HCT116 (cell line): ENCODE data around the gene GRIN1.

Experiments
- CBX3 ChIP-seq: IDR thresholded peaks from 2 replicates; pipeline ENCODE4 v1.6.1; 2012; ENCODE audit warnings: low read depth
- CEBPB ChIP-seq: IDR thresholded peaks from 2 replicates; pipeline ENCODE4 v1.6.1; 2012; ENCODE audit warnings: low read depth
- CTCF ChIP-seq, 3 experiments: fragments of 200-600 bp in 1 of 3; sonication (generic) in 1 of 3; IDR thresholded peaks in 2 of 3; conservative IDR thresholded peaks in 1 of 3; 2 replicates each; pipeline ENCODE4 v1.5.1; 2012 to 2017; ENCODE audit warnings: low read depth in 2 of 3, low read length in 2 of 3, antibody characterized with exemption in 1 of 3, borderline replicate concordance in 1 of 3, control low read depth in 1 of 3, mild to moderate bottlenecking in 1 of 3, mixed read lengths in 1 of 3, mixed run types in 1 of 3, moderate library complexity in 1 of 3; ENCODE audit not compliant: insufficient read depth in 1 of 3
- EZH2 ChIP-seq: fragments of 200-600 bp; sonication (generic); IDR thresholded peaks from 2 replicates; pipeline ENCODE4 v1.6.1; 2017; ENCODE audit warnings: antibody characterized with exemption, mixed run types
- JUND ChIP-seq: IDR thresholded peaks from 2 replicates; pipeline ENCODE4 v1.6.1; 2012
- MAX ChIP-seq: IDR thresholded peaks from 2 replicates; pipeline ENCODE4 v1.6.1; 2012
- POLR2A ChIP-seq: IDR thresholded peaks from 2 replicates; pipeline ENCODE4 v1.7.0; 2011; ENCODE audit warnings: borderline replicate concordance; ENCODE audit not compliant: insufficient read depth, insufficient read length; ENCODE audit errors: extremely low read depth
- POLR2AphosphoS5 ChIP-seq: IDR thresholded peaks from 2 replicates; pipeline ENCODE4 v1.6.1; 2011; ENCODE audit warnings: mild to moderate bottlenecking, low read depth, low read length, moderate library complexity
- RAD21 ChIP-seq: IDR thresholded peaks from 2 replicates; pipeline ENCODE4 v1.6.1; 2012; ENCODE audit warnings: low read depth, mild to moderate bottlenecking
- REST ChIP-seq: IDR thresholded peaks from 2 replicates; pipeline ENCODE4 v1.6.1; 2012; ENCODE audit warnings: low read depth
- TCF7L2 ChIP-seq: IDR thresholded peaks from 2 replicates; pipeline ENCODE4 v1.7.0; 2011; ENCODE audit warnings: borderline replicate concordance, inconsistent platforms; ENCODE audit not compliant: insufficient read depth, insufficient read length; ENCODE audit errors: extremely low read depth
- YY1 ChIP-seq: IDR thresholded peaks from 2 replicates; pipeline ENCODE4 v1.6.1; 2011; ENCODE audit warnings: low read length, low read depth, moderate library complexity, mild to moderate bottlenecking; ENCODE audit not compliant: insufficient replicate concordance; ENCODE audit errors: extremely low read depth
- ZNF274 ChIP-seq: fragments of 200-500 bp; sonication (Bioruptor generic); IDR thresholded peaks from 2 replicates; pipeline ENCODE4 v1.6.1; 2014; ENCODE audit warnings: mild to moderate bottlenecking, low read depth, low read length, inconsistent platforms

GRCh38 chr9:137112564-137113384 lies 26.2 kb upstream of the GRIN1 start:
- TF ChIP-seq RAD21: no peak
- no peak for TF ChIP-seq POLR2AphosphoS5
- TF ChIP-seq EZH2: no peak
- TF ChIP-seq CTCF (IDR thresholded peaks at IDR 0.05 in 2 of 3, conservative IDR thresholded peaks at IDR 0.05 in 1 of 3; ENCODE audit: borderline replicate concordance in 1 of 3, insufficient read depth in 1 of 3, low read depth in 2 of 3, low read length in 2 of 3): no peak
- TF ChIP-seq YY1: no peak
- TF ChIP-seq MAX: no peak
- no peak for TF ChIP-seq POLR2A
- no peak for TF ChIP-seq ZNF274
- TF ChIP-seq REST: no peak
- TF ChIP-seq CEBPB: no peak
- TF ChIP-seq JUND: no peak
- TF ChIP-seq TCF7L2: no peak
- no peak for TF ChIP-seq CBX3
